HEK293T (cell line): ENCODE measurements around the gene DLG2.

Experiments used
- BHLHE40 ChIP-seq: fragments of 450-650 bp; IDR thresholded peaks from 2 replicates; pipeline ENCODE4 v1.6.1; 2016; ENCODE audit warnings: mild to moderate bottlenecking, moderate library complexity, borderline replicate concordance
- ELF4 ChIP-seq: fragments of 450-650 bp; IDR thresholded peaks from 2 replicates; pipeline ENCODE4 v1.6.1; 2017; ENCODE audit warnings: antibody characterized with exemption
- FOXM1 ChIP-seq: fragments of 450-650 bp; IDR thresholded peaks from 2 replicates; pipeline ENCODE4 v1.6.1; 2017; ENCODE audit warnings: mild to moderate bottlenecking, borderline replicate concordance
- NFRKB ChIP-seq: fragments of 450-650 bp; IDR thresholded peaks from 2 replicates; pipeline ENCODE4 v1.6.1; 2016; ENCODE audit warnings: mild to moderate bottlenecking, moderate library complexity
- SUZ12 ChIP-seq: fragments of 450-650 bp; IDR thresholded peaks from 2 replicates; pipeline ENCODE4 v1.6.1; 2016; ENCODE audit warnings: mild to moderate bottlenecking
- TARDBP ChIP-seq: fragments of 450-650 bp; IDR thresholded peaks from 2 replicates; pipeline ENCODE4 v1.6.1; 2016
- TF ChIP-seq, protein P1 (sequence below): fragments of 450-650 bp; IDR thresholded peaks from 2 replicates; pipeline ENCODE4 v1.6.1; 2016

DNA sequence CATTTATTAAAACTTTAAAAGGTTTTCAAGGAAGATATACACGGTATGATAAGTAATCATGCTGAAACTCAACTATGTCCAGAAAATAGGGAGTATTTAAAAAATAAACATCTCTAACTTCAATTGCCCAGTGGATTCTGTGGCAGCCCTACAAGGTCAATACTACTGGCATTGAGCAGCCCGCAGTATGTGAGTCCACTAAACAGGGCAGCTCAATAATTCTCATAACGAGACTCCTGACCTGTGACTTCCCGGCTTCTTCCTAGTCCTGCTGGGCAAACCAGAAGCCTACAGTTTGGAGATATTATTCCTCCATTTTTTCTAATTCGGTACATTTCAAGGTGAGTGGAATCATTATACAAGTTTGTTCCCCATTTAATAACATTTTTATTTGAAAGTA lies 1760.5 kb downstream of the DLG2 start:
- no peak for TF ChIP-seq NFRKB
- TF ChIP-seq, protein P1, sequence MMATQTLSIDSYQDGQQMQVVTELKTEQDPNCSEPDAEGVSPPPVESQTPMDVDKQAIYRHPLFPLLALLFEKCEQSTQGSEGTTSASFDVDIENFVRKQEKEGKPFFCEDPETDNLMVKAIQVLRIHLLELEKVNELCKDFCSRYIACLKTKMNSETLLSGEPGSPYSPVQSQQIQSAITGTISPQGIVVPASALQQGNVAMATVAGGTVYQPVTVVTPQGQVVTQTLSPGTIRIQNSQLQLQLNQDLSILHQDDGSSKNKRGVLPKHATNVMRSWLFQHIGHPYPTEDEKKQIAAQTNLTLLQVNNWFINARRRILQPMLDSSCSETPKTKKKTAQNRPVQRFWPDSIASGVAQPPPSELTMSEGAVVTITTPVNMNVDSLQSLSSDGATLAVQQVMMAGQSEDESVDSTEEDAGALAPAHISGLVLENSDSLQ: no peak
- TF ChIP-seq ELF4: no peak
- no peak for TF ChIP-seq TARDBP
- TF ChIP-seq SUZ12: no peak
- TF ChIP-seq FOXM1: no peak
- no peak for TF ChIP-seq BHLHE40
